Large intestine (tissue), 3 donors: ENCODE data around the gene ARNT2. TPM values are rescaled to one million over a fixed set of nuclear protein-coding genes. Genes with fewer than 3 reads are reported as not detected.

Experiments used
- DNase-seq, 2 donors: peaks; one replicate each; pipeline versions ENCODE4 v3.0.0 to v3.0.0-alpha.2; 2013
- H3K27ac ChIP-seq: one replicate; pipeline ENCODE4 v1.5.1; 2013; ENCODE audit warnings: low read length
- H3K27me3 ChIP-seq: 2 replicates; pipeline ENCODE4 v1.6.1; 2013; ENCODE audit warnings: low read length; ENCODE audit not compliant: control insufficient read depth, insufficient read depth
- H3K36me3 ChIP-seq: 2 replicates; pipeline ENCODE4 v1.6.1; 2013; ENCODE audit warnings: low read length; ENCODE audit not compliant: control insufficient read depth, insufficient read depth
- H3K4me1 ChIP-seq: one replicate; pipeline ENCODE4 v1.6.1; 2013; ENCODE audit warnings: low read length; ENCODE audit not compliant: control insufficient read depth, insufficient read depth
- H3K4me3 ChIP-seq: one replicate; pipeline ENCODE4 v1.5.1; 2013; ENCODE audit warnings: low read length
- H3K9me3 ChIP-seq: one replicate; pipeline ENCODE4 v1.6.1; 2013; ENCODE audit warnings: mild to moderate bottlenecking, low read depth, low read length, moderate library complexity; ENCODE audit not compliant: control insufficient read depth
- WGBS: methylation state at CpG from one replicate; pipeline ENCODE4 v1.1.5; 2013; ENCODE audit warnings: low lambda C conversion rate; ENCODE audit not compliant: insufficient coverage; 5-methylcytosine and 5-hydroxymethylcytosine counted together
- polyA plus RNA-seq: library from polyadenylated mRNA; unstranded; fragments of 120-200 nt; gene quantifications from one replicate; pipeline ENCODE4 v1.2.1, GENCODE V29; 2013

Gene ARNT2
- polyA plus RNA-seq, 1 donor = 8.0 TPM

GRCh38 chr15:80464951-80465625 lies 60.9 kb downstream of the ARNT2 start:
- no peak for DNase-seq
- no CpG with 5 or more reads among the region's 4 CpGs for WGBS
- H3K4me3 ChIP-seq = no peak overlapping the region
- H3K9me3 ChIP-seq = no peaks in the 10 kb centered on the region
- no peaks in the 10 kb centered on the region for H3K4me1 ChIP-seq
- H3K27me3 ChIP-seq = no peaks in the 10 kb centered on the region
- H3K36me3 ChIP-seq = no peaks in the 10 kb centered on the region
- no peak overlapping the region for H3K27ac ChIP-seq

DNA sequence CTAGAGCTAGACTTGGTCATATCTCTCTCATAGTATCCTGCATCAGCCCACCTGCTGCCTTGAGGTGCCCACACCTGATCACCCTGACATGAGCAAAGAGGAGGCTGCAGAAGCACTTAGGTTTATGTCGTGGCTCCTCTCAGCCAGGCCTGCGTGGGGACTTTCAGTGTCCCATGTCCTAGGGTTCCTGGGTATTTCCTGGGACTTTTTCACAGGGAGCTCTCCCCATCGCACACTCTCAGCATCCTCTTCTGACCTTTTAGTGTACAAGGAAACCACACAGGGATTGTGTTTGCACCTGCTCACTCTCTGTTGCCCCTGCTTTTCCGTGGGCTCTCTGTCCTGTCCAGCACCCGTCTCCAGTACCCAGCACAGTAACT lies 61.4 kb downstream of the ARNT2 start:
- no peaks in the 10 kb centered on the region for H3K27me3 ChIP-seq
- H3K36me3 ChIP-seq = no peaks in the 10 kb centered on the region
- H3K4me3 ChIP-seq = no peak overlapping the region
- no peak for DNase-seq
- no peaks in the 10 kb centered on the region for H3K4me1 ChIP-seq
- no CpG with 5 or more reads among the region's 5 CpGs for WGBS
- H3K9me3 ChIP-seq = no peaks in the 10 kb centered on the region
- no peak overlapping the region for H3K27ac ChIP-seq

- H3K36me3 ChIP-seq = no peaks in the 10 kb centered on the region
- DNase-seq = no peak
- no CpG with 5 or more reads among the region's 2 CpGs for WGBS
- H3K27me3 ChIP-seq = no peaks in the 10 kb centered on the region
- no peaks in the 10 kb centered on the region for H3K4me1 ChIP-seq
- no peaks in the 10 kb centered on the region for H3K9me3 ChIP-seq
- no peak overlapping the region for H3K27ac ChIP-seq
- no peak overlapping the region for H3K4me3 ChIP-seq
Observed at GRCh38 chr15:80466543-80466942, 62.4 kb downstream of the ARNT2 start.

- no peaks in the 10 kb centered on the region for H3K36me3 ChIP-seq
- H3K9me3 ChIP-seq = no peaks in the 10 kb centered on the region
- 13% methylated on average over 2 of the region's 16 CpGs for WGBS
- no peaks in the 10 kb centered on the region for H3K27me3 ChIP-seq
- H3K27ac ChIP-seq = no peak overlapping the region
- H3K4me1 ChIP-seq = no peaks in the 10 kb centered on the region
- no peak overlapping the region for H3K4me3 ChIP-seq
- DNase-seq = no peak
Observed at GRCh38 chr15:80467311-80467714, 63.1 kb downstream of the ARNT2 start.

DNA sequence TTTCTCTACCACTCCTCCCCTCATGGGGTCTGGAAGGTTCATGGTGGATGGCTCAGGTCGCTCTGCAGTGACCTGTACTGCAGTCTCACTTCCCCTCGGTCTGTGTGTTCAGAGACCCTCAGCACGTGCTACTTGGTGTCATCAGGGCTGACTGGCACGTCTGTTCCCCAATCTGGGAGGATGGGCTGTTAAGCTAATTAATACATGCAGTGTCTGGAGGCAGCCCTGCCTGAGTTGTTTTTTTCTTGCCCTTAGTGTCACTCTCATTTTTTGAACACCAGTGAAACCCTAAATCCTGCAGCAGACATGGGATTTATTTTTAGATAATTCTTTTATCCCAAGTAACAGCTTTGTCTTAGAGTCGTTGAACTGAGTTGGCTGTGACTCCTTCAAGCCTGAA lies 64.6 kb downstream of the ARNT2 start:
- Histone ChIP-seq H3K4me3 (no peak overlapping the region), H3K9me3 (no peaks in the 10 kb centered on the region), H3K4me1 (no peaks in the 10 kb centered on the region), H3K36me3 (no peaks in the 10 kb centered on the region), H3K27ac (no peak overlapping the region), H3K27me3 (no peaks in the 10 kb centered on the region)
- WGBS = no CpG with 5 or more reads among the region's 5 CpGs
- DNase-seq = no peak

GRCh38 chr15:80471881-80472280 lies 67.7 kb downstream of the ARNT2 start:
- H3K4me1 ChIP-seq = no peaks in the 10 kb centered on the region
- no peaks in the 10 kb centered on the region for H3K9me3 ChIP-seq
- H3K27me3 ChIP-seq = no peaks in the 10 kb centered on the region
- H3K36me3 ChIP-seq = no peaks in the 10 kb centered on the region
- WGBS = 100% methylated on average over 1 of the region's 3 CpGs
- H3K4me3 ChIP-seq = no peak overlapping the region
- H3K27ac ChIP-seq = no peak overlapping the region
- no peak for DNase-seq

DNA sequence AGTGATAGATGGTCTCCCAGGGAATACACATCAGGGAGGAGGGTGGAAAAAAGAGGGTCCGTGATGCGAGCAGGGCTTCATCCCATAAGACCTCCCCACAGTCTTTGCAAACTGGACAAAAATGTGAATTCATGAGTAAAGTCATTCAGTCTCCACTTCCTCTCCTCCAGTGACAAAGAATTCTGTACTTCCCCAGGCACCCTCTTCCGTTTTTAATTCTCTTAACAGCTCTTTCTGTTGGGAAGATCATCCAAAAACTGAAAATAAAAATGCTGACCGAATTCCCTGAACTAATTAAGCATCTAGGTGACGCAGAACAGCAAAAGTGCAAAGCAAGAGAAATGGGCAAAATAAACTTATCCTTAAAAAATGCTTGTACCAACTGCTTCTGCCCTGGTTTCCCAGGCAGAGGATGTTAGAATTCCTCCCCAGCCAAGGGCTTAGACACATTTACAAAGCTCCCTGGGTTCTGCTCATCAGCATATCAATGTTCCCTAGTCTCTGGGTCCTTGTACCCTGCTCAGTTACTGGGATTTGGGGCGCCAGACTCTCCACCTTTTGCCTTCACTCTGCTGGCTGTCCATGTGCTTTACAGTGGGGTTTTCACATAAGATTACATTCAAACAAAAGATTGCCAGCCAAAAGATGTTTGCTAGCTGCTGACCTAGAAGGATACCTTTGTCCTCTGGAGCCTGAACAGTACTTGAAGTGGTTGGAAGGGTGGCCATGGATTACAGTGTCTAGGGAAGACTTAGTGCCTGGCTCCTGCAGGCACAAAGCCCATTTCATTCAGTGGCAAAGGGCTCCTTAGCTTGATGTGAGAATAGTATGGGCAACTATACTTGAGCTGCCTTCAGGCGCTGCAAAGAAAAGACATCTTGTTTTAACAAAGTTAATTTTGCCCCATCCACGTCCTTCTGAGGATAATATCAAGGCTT lies 69.4 kb downstream of the ARNT2 start:
- Histone ChIP-seq H3K27me3 (no peaks in the 10 kb centered on the region), H3K4me1 (no peaks in the 10 kb centered on the region), H3K9me3 (no peaks in the 10 kb centered on the region), H3K27ac (no peak overlapping the region), H3K4me3 (no peak overlapping the region), H3K36me3 (no peaks in the 10 kb centered on the region)
- DNase-seq = no peak
- 100% methylated on average over 2 of the region's 8 CpGs for WGBS

- DNase-seq = no peak
- Histone ChIP-seq H3K27me3 (no peaks in the 10 kb centered on the region), H3K27ac (no peak overlapping the region), H3K4me3 (no peak overlapping the region), H3K4me1 (no peaks in the 10 kb centered on the region), H3K9me3 (no peaks in the 10 kb centered on the region), H3K36me3 (no peaks in the 10 kb centered on the region)
- 100% methylated on average over 1 of the region's 9 CpGs for WGBS
Observed at GRCh38 chr15:80474224-80475215, 70.3 kb downstream of the ARNT2 start.

DNA sequence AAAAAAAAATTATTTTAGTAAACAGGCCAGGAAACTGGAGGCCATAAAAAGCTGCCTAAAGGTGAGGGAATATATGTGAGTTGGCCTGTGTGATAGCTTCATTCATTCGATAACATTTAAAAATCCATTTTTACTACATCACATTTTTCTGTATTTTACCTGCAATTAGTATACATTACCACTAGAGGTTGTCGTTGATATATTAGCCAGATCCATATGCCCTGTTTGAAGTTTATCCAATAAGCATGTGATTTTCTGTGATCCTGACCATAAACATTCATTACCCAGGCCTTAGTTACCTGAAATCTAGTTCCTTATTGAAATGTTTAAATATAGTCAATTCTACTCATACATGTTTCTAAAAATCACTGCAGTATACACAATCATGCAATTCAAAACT lies 71.4 kb downstream of the ARNT2 start:
- Histone ChIP-seq H3K27ac (no peak overlapping the region), H3K4me1 (no peaks in the 10 kb centered on the region), H3K9me3 (no peaks in the 10 kb centered on the region), H3K27me3 (no peaks in the 10 kb centered on the region), H3K4me3 (no peak overlapping the region), H3K36me3 (no peaks in the 10 kb centered on the region)
- 100% methylated on average over 1 of the region's 2 CpGs for WGBS
- no peak for DNase-seq

- no CpG with 5 or more reads among the region's 6 CpGs for WGBS
- no peaks in the 10 kb centered on the region for H3K27me3 ChIP-seq
- H3K9me3 ChIP-seq = no peaks in the 10 kb centered on the region
Observed at GRCh38 chr15:80476036-80476435, 71.9 kb downstream of the ARNT2 start.

More at GRCh38 chr15:80476036-80476435, 71.9 kb downstream of the ARNT2 start:
- Histone ChIP-seq H3K4me1 (no peaks in the 10 kb centered on the region), H3K27ac (no peak overlapping the region), H3K4me3 (no peak overlapping the region), H3K36me3 (no peaks in the 10 kb centered on the region)
- no peak for DNase-seq
